H9 (cell line): ENCODE results near the gene TLE4. TPM values are rescaled to one million over a fixed set of nuclear protein-coding genes. Genes with fewer than 3 reads are reported as not detected.

Experiments
- DNase-seq: peaks from one replicate; pipeline ENCODE4 v3.0.0-alpha.2; 2017
- H2AFZ ChIP-seq: one replicate; pipeline ENCODE4 v1.6.1; 2013; ENCODE audit warnings: mild to moderate bottlenecking, low read length, control low read depth, moderate library complexity
- H2AK5ac ChIP-seq: 2 replicates; pipeline ENCODE4 v1.6.1; 2013; ENCODE audit warnings: low read length, control low read depth, mixed read lengths; ENCODE audit not compliant: insufficient read length
- H2BK120ac ChIP-seq: one replicate; pipeline ENCODE4 v1.6.1; 2013; ENCODE audit warnings: low read depth, mild to moderate bottlenecking, low read length, control low read depth, inconsistent platforms; ENCODE audit not compliant: poor library complexity, severe bottlenecking
- H2BK12ac ChIP-seq: 2 replicates; pipeline ENCODE4 v1.6.1; 2013; ENCODE audit warnings: low read length, control low read depth, mixed read lengths, low read depth; ENCODE audit not compliant: insufficient read length
- H2BK15ac ChIP-seq: 2 replicates; pipeline ENCODE4 v1.6.1; 2013; ENCODE audit warnings: low read depth, low read length, control low read depth
- H2BK20ac ChIP-seq: one replicate; pipeline ENCODE4 v1.6.1; 2013; ENCODE audit warnings: low read depth, mild to moderate bottlenecking, low read length, control low read depth, inconsistent platforms; ENCODE audit not compliant: poor library complexity, severe bottlenecking
- H2BK5ac ChIP-seq: 2 replicates; pipeline ENCODE4 v1.6.1; 2013; ENCODE audit warnings: low read length, control low read depth, mixed read lengths; ENCODE audit not compliant: insufficient read length
- H3K14ac ChIP-seq: 2 replicates; pipeline ENCODE4 v1.6.1; 2013; ENCODE audit warnings: low read length, control low read depth; ENCODE audit not compliant: insufficient read depth
- H3K18ac ChIP-seq: 2 replicates; pipeline ENCODE4 v1.6.1; 2013; ENCODE audit warnings: low read depth, mild to moderate bottlenecking, mixed read lengths, low read length, control low read depth; ENCODE audit not compliant: insufficient read length
- H3K23ac ChIP-seq: 2 replicates; pipeline ENCODE4 v1.6.1; 2013; ENCODE audit warnings: low read length, control low read depth, mixed read lengths, low read depth; ENCODE audit not compliant: insufficient read length
- H3K23me2 ChIP-seq: 2 replicates; pipeline ENCODE4 v1.6.1; 2013; ENCODE audit warnings: low read depth, mild to moderate bottlenecking, mixed read lengths, low read length, control low read depth; ENCODE audit not compliant: insufficient read length, poor library complexity, severe bottlenecking
- H3K27ac ChIP-seq: 2 replicates; pipeline ENCODE4 v1.5.1; 2013; ENCODE audit warnings: low read length, control low read depth, mixed read lengths, low read depth; ENCODE audit not compliant: insufficient read length
- H3K27me3 ChIP-seq: 2 replicates; pipeline ENCODE4 v1.6.1; 2013; ENCODE audit warnings: low read length, control low read depth, inconsistent platforms; ENCODE audit not compliant: insufficient read depth
- H3K4ac ChIP-seq: 2 replicates; pipeline ENCODE4 v1.6.1; 2013; ENCODE audit warnings: low read depth, mild to moderate bottlenecking, control low read depth, inconsistent platforms, low read length, moderate library complexity
- H3K4me1 ChIP-seq: 2 replicates; pipeline ENCODE4 v1.6.1; 2013; ENCODE audit warnings: low read length, control low read depth, inconsistent platforms; ENCODE audit not compliant: insufficient read depth
- H3K4me2 ChIP-seq: 2 replicates; pipeline ENCODE4 v1.6.1; 2013; ENCODE audit warnings: low read length, control low read depth, mixed read lengths; ENCODE audit not compliant: insufficient read length, insufficient read depth
- H3K56ac ChIP-seq: 2 replicates; pipeline ENCODE4 v1.6.1; 2013; ENCODE audit warnings: low read depth, mild to moderate bottlenecking, mixed read lengths, low read length, control low read depth; ENCODE audit not compliant: insufficient read length
- H3K79me1 ChIP-seq: 2 replicates; pipeline ENCODE4 v1.6.1; 2013; ENCODE audit warnings: low read depth, mild to moderate bottlenecking, moderate library complexity, low read length, control low read depth, inconsistent platforms; ENCODE audit not compliant: insufficient read depth, poor library complexity, severe bottlenecking
- H3K79me2 ChIP-seq: 2 replicates; pipeline ENCODE4 v1.6.1; 2013; ENCODE audit warnings: low read length, control low read depth, inconsistent platforms; ENCODE audit not compliant: insufficient read depth
- H3K9ac ChIP-seq: 2 replicates; pipeline ENCODE4 v1.6.1; 2013; ENCODE audit warnings: low read length, control low read depth, mixed read lengths; ENCODE audit not compliant: insufficient read length; ENCODE audit errors: extremely low read depth
- H3K9me3 ChIP-seq: one replicate; pipeline ENCODE4 v1.6.1; 2013; ENCODE audit warnings: low read depth, low read length, inconsistent platforms; ENCODE audit not compliant: control insufficient read depth
- H3T11ph ChIP-seq: one replicate; pipeline ENCODE4 v1.6.1; 2013; ENCODE audit warnings: mild to moderate bottlenecking, low read length, control low read depth, inconsistent platforms
- H4K20me1 ChIP-seq: one replicate; pipeline ENCODE4 v1.6.1; 2013; ENCODE audit not compliant: control insufficient read depth, insufficient read length, insufficient read depth
- H4K5ac ChIP-seq: 2 replicates; pipeline ENCODE4 v1.6.1; 2013; ENCODE audit warnings: low read depth, mild to moderate bottlenecking, mixed read lengths, low read length, control low read depth; ENCODE audit not compliant: insufficient read length
- H4K8ac ChIP-seq: replicated peaks from 2 replicates; pipeline ENCODE4 v1.6.1; 2013; ENCODE audit warnings: low read length, control low read depth, mixed read lengths, low read depth; ENCODE audit not compliant: insufficient read length
- H4K91ac ChIP-seq: 2 replicates; pipeline ENCODE4 v1.6.1; 2013; ENCODE audit warnings: low read depth, mild to moderate bottlenecking, moderate library complexity, mixed read lengths, low read length, control low read depth; ENCODE audit not compliant: insufficient read length
- H3K27ac Mint-ChIP-seq, 3 experiments: 2 replicates in 2 of 3; 3 replicates in 1 of 3; pipeline ENCODE4 v1.8.0; 2020 to 2021; ENCODE audit warnings: mixed read lengths in 3 of 3, mild to moderate bottlenecking in 1 of 3, moderate library complexity in 1 of 3
- H3K27me3 Mint-ChIP-seq: 2 replicates; pipeline ENCODE4 v1.8.0; 2021; ENCODE audit warnings: low read depth, mild to moderate bottlenecking, moderate library complexity, mixed read lengths
- H3K36me3 Mint-ChIP-seq, 3 experiments: 2 replicates in 2 of 3; 3 replicates in 1 of 3; pipeline ENCODE4 v1.8.0; 2020 to 2021; ENCODE audit warnings: low read depth in 3 of 3, mixed read lengths in 3 of 3; ENCODE audit not compliant: insufficient read depth in 1 of 3
- H3K4me1 Mint-ChIP-seq, 2 experiments: 2 replicates each; pipeline ENCODE4 v1.8.0; 2020; ENCODE audit warnings: mixed read lengths in 2 of 2
- H3K4me3 Mint-ChIP-seq, 2 experiments: 2 replicates in 1 of 2; 3 replicates in 1 of 2; pipeline ENCODE4 v1.8.0; 2020 to 2021; ENCODE audit warnings: mild to moderate bottlenecking in 2 of 2, mixed read lengths in 2 of 2, moderate library complexity in 1 of 2
- H3K9me3 Mint-ChIP-seq, 2 experiments: 2 replicates in 1 of 2; 3 replicates in 1 of 2; pipeline ENCODE4 v1.8.0; 2020; ENCODE audit warnings: mild to moderate bottlenecking in 2 of 2, mixed read lengths in 2 of 2, moderate library complexity in 1 of 2
- CTCF ChIP-seq: fragments of 200-600 bp; sonication (generic); conservative IDR thresholded peaks from 3 replicates; pipeline ENCODE4 v1.8.0; 2021; ENCODE audit warnings: antibody characterized with exemption, mild to moderate bottlenecking
- WGBS: extraction: QIAGEN DNeasy Blood & Tissue Kit; methylation state at CpG from one replicate; pipeline ENCODE4 v1.1.7; 2013; ENCODE audit warnings: missing lambda C conversion rate, low lambda C conversion rate, mixed read lengths; ENCODE audit not compliant: insufficient read length; ENCODE audit errors: extremely low coverage; 5-methylcytosine and 5-hydroxymethylcytosine counted together
- total RNA-seq: library from RNA; stranded (reverse); gene quantifications from 2 replicates; pipeline ENCODE4 v1.2.1, GENCODE V29; 2021

The TLE4 gene
- total RNA-seq, 1 experiment from 2014 or later = 35.1 TPM

- Histone ChIP-seq H2BK5ac (no peak overlapping the region), H2AFZ (no peak overlapping the region), H2BK15ac (no peak overlapping the region), H2AK5ac (no peak overlapping the region), H3K4me1 (no peaks in the 10 kb centered on the region), H3K9ac (no peak overlapping the region), H3K23ac (no peak overlapping the region), H3K79me2 (no peaks in the 10 kb centered on the region), H2BK20ac (no peak overlapping the region), H4K8ac (no peak overlapping the region), H3K4ac (no peak overlapping the region), H3K9me3 (no peaks in the 10 kb centered on the region), H3K14ac (no peak overlapping the region), H4K20me1 (no peaks in the 10 kb centered on the region), H4K5ac (no peak overlapping the region), H2BK12ac (no peak overlapping the region), H2BK120ac (no peak overlapping the region), H3K23me2 (no peaks in the 10 kb centered on the region), H3K27ac (no peak overlapping the region), H3K79me1 (no peaks in the 10 kb centered on the region), H3T11ph (no peak overlapping the region), H3K18ac (no peak overlapping the region), H4K91ac (no peak overlapping the region), H3K56ac (no peak overlapping the region), H3K4me2 (no peak overlapping the region), H3K27me3 (no peaks in the 10 kb centered on the region)
- Mint-ChIP-seq H3K36me3 (no peaks in the 10 kb centered on the region), H3K4me3 (no peak overlapping the region), H3K27me3 (no peaks in the 10 kb centered on the region), H3K4me1 (no peaks in the 10 kb centered on the region), H3K27ac (no peak overlapping the region), H3K9me3 (no peaks in the 10 kb centered on the region; a peak in 1 of 5 replicates)
- WGBS = no CpG with 5 or more reads among the region's 1 CpG
- DNase-seq = no peak
- TF ChIP-seq CTCF = no peak
Measured at GRCh38 chr9:79526149-79526672, 45.6 kb upstream of the TLE4 start.
